Colonic mucosa (tissue), 4 donors: ENCODE data around the gene ZNF384. TPM values are rescaled to one million over a fixed set of nuclear protein-coding genes. Genes with fewer than 3 reads are reported as not detected.
"Not testable (repeated sequence)": the region's sequence is repeated elsewhere in the genome, so short reads cannot be mapped to it uniquely, and the experiment has no call there.

Experiments used
- DNase-seq: peaks from one replicate; pipeline ENCODE4 v3.0.0-alpha.2; 2020
- H3K27ac ChIP-seq: fragments of 200-600 bp; one replicate; pipeline ENCODE4 v1.8.0; 2021
- H3K27me3 ChIP-seq: fragments of 200-600 bp; one replicate; pipeline ENCODE4 v1.8.0; 2021
- H3K36me3 ChIP-seq: fragments of 200-600 bp; one replicate; pipeline ENCODE4 v1.8.0; 2021
- H3K4me1 ChIP-seq: fragments of 200-600 bp; one replicate; pipeline ENCODE4 v1.8.0; 2021; ENCODE audit warnings: mild to moderate bottlenecking
- H3K4me3 ChIP-seq: fragments of 200-600 bp; one replicate; pipeline ENCODE4 v1.8.0; 2021
- H3K9ac ChIP-seq, 2 donors: one replicate each; pipeline ENCODE4 v1.7.0; 2013; ENCODE audit warnings: control low read depth in 2 of 2, low read depth in 2 of 2, low read length in 2 of 2
- H3K9me3 ChIP-seq: fragments of 200-600 bp; one replicate; pipeline ENCODE4 v1.8.0; 2021
- intact Hi-C: fragments of 100-400 bp; cut with DNase I; formaldehyde crosslinking; loops from one replicate; pipeline ENCODE4 v1.14.1; 2022
- total RNA-seq, 2 donors: library from RNA; stranded (reverse); fragmentation: NEBNext Ultra II Directional in 1 of 2; extraction: Animal tissue kit (Norgen Biotek cat#: 25700) in 1 of 2; gene quantifications; one replicate each; pipeline ENCODE4 v1.2.1, GENCODE V29; 2021
- TF ChIP-seq, protein P1 (sequence below): fragments of 200-600 bp; IDR thresholded peaks from one replicate; pipeline ENCODE4 v1.8.0; 2022; ENCODE audit warnings: antibody characterized with exemption, mild to moderate bottlenecking
- donor health status: healthy.
- donor health status: DM: no; HTN: no; CAD: no.
- donor health status: DM: no; HTN: no; CAD: no.

ZNF384 gene
- total RNA-seq, 2 donors from 2014 or later, result 50.0 to 53.6 TPM

DNA sequence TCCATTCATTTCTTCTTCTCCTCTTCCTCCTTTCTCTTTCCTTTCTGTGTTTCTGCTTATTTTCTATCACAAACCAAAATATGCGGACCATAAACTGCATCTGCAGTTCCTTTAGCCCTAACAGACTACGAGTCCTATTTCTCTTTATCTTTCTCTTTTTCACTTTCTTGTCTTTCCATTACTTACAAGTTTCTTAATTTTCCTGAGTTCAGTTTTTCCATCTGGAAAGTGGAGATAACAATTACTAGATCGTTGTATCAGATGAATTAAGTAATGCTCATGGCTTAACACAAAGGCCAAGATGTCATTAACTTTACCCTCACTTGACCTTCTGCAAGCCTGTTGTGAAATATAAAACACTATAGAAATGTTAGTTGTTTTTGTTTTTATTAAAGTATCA lies 33.7 kb upstream of the ZNF384 start:
- Histone ChIP-seq H3K4me1 (peaks cover 6% of the 10 kb centered on the region), H3K27me3 (no peaks in the 10 kb centered on the region), H3K9me3 (no peaks in the 10 kb centered on the region), H3K9ac (no peak overlapping the region), H3K27ac (no peak overlapping the region), H3K36me3 (no peaks in the 10 kb centered on the region), H3K4me3 (no peak overlapping the region)
- intact Hi-C loops, result loop anchor here (5.0 kb wide), 1 partner anchor 61 kb away; the partner anchor contains the start of gene ING4
- TF ChIP-seq, protein P1, sequence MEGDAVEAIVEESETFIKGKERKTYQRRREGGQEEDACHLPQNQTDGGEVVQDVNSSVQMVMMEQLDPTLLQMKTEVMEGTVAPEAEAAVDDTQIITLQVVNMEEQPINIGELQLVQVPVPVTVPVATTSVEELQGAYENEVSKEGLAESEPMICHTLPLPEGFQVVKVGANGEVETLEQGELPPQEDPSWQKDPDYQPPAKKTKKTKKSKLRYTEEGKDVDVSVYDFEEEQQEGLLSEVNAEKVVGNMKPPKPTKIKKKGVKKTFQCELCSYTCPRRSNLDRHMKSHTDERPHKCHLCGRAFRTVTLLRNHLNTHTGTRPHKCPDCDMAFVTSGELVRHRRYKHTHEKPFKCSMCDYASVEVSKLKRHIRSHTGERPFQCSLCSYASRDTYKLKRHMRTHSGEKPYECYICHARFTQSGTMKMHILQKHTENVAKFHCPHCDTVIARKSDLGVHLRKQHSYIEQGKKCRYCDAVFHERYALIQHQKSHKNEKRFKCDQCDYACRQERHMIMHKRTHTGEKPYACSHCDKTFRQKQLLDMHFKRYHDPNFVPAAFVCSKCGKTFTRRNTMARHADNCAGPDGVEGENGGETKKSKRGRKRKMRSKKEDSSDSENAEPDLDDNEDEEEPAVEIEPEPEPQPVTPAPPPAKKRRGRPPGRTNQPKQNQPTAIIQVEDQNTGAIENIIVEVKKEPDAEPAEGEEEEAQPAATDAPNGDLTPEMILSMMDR, result no peak
- DNase-seq, result no peak

DNA sequence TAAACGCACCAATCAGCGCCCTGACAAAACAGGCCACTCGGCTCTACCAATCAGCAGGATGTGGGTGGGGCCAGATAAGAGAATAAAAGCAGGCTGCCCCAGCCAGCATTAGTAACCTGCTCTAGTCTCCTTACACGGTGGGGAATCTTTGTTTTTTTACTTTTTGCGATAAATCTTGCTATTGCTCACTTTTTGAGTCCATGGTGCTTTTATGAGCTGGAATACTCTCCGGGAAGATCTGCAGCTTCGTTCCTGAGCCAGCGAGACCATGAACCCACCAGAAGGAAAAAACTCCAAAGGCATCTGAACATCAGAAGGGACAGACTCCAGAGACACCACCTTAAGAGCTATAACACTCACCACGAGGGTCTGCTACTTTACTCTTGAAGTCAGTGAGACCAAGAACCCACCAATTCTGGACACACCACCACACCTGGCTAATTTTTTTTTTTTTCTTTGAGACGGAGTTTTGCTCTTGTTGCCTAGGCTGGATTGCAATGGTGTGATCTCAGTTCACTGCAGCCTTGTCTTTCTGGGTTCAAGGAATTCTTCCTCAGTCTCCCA lies 27.8 kb upstream of the ZNF384 start:
- H3K9me3 ChIP-seq, result no peaks in the 10 kb centered on the region
- no peaks in the 10 kb centered on the region for H3K36me3 ChIP-seq
- no peak overlapping the region for H3K4me3 ChIP-seq
- no peak for DNase-seq
- H3K9ac ChIP-seq, result no peak overlapping the region
- H3K27me3 ChIP-seq, result no peaks in the 10 kb centered on the region
- H3K27ac ChIP-seq, result no peak overlapping the region
- intact Hi-C loops, result no loop called here
- no peaks in the 10 kb centered on the region for H3K4me1 ChIP-seq
- TF ChIP-seq, protein P1, result no peak

DNA sequence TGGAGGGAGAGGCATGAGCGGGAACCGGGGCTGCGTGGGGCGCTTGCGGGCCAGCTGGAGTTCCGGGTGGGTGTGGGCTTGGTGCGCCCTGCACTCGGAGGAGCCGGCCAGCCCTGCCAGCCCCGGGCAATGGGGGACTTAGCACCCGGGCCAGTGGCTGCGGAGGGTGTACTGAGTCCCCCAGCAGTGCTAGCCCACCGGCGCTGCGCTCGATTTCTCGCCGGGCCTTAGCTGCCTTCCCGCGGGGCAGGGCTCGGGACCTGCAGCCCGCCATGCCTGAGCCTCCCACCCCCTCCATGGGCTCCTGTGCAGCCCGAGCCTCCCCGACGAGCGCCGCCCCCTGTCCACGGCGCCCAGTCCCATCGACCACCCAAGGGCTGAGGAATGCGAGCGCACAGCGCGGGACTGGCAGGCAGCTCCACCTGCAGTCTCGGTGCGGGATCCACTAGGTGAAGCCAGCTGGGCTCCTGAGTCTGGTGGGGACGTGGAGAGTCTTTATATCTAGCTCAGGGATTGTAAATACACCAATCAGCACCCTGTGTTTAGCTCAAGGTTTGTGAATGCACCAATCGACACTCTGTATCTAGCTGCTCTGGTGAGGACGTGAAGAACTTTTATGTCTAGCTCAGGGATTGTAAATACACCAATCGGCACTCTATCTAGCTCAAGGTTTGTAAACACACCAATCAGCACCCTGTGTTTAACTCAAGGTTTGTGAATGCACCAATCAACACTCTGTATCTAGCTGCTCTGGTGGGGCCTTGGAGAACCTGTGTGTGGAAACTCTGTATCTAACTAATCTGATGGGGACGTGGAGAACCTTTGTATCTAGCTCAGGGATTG lies 27.1 kb upstream of the ZNF384 start:
- H3K27ac ChIP-seq, DNase-seq, H3K9me3 ChIP-seq, H3K27me3 ChIP-seq, H3K36me3 ChIP-seq, H3K9ac ChIP-seq, intact Hi-C loops, H3K4me3 ChIP-seq, H3K4me1 ChIP-seq: not testable (repeated sequence)

DNA sequence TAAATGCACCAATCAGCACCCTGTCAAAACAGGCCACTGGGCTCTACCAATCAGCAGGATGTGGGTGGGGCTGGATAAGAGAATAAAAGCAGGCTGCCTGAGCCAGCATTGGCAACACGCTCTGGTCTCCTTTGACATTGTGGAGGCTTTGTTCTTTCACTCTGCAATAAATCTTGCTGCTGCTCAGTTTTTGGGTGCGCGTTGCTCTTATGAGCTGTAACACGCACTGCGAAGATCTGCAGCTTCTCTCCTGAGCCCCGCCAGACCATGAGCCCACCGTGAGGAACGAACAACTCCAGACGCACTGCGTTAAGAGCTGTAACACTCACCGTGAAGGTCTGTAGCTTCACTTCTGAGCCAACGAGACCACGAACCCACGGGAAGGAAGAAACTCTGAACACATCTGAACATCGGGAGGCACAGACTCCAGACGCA lies 19.8 kb upstream of the ZNF384 start:
- no peak overlapping the region for H3K27ac ChIP-seq
- TF ChIP-seq, protein P1, result no peak
- DNase-seq, result no peak
- H3K36me3 ChIP-seq, result no peaks in the 10 kb centered on the region
- intact Hi-C loops, result no loop called here
- H3K27me3 ChIP-seq, result peaks cover 3% of the 10 kb centered on the region
- no peaks in the 10 kb centered on the region for H3K4me1 ChIP-seq
- H3K4me3 ChIP-seq, result no peak overlapping the region
- H3K9ac ChIP-seq, result no peak overlapping the region
- H3K9me3 ChIP-seq, result no peaks in the 10 kb centered on the region

DNA sequence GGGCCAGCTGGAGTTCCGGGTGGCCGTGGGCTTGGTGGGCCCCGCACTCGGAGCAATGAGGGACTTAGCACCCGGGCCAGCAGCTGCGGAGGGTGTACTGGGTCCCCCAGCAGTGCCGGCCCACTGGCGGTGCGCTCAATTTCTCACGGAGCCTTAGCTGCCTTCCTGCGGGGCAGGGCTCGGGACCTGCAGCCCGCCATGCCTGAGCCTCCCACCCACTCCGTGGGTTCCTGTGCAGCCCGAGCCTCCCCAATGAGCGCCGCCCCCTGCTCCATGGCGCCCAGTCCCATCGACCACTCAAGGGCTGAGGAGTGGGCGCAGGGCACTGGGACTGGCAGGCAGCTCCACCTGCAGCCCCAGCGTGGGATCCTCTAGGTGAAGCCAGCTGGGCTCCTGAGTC lies 19.2 kb upstream of the ZNF384 start:
- DNase-seq, H3K27ac ChIP-seq, H3K4me1 ChIP-seq, H3K9ac ChIP-seq, H3K27me3 ChIP-seq, intact Hi-C loops, H3K36me3 ChIP-seq, H3K4me3 ChIP-seq, H3K9me3 ChIP-seq: not testable (repeated sequence)

DNA sequence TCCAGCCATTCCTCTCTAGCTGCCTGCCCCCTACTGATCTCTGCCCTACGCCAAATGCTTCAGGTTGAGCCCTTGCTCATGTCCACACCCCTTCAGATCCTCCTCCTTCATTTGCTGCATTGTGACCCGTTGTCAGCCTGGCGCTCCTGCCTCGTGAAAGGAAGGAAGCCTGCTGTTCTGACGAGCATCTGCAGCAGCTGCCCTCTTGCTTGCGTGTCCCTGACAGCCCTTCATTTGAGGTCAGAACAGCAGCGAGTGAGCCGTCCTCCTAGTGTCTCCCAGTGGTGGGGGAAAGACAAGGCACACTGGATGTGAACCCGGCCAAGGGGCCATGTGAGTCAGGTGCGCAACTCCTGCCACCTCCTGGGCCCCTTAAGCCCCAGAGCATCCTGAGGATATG lies 14.5 kb upstream of the ZNF384 start:
- H3K4me3 ChIP-seq, result no peak overlapping the region
- H3K9ac ChIP-seq, result no peak overlapping the region
- TF ChIP-seq, protein P1, result no peak
- H3K27ac ChIP-seq, result no peak overlapping the region
- intact Hi-C loops, result no loop called here
- H3K27me3 ChIP-seq, result peaks cover 28% of the 10 kb centered on the region
- DNase-seq, result no peak
- H3K36me3 ChIP-seq, result no peaks in the 10 kb centered on the region
- no peaks in the 10 kb centered on the region for H3K9me3 ChIP-seq
- peaks cover 3% of the 10 kb centered on the region for H3K4me1 ChIP-seq
